GM23338 (cell line): Measurements from ENCODE around the gene PEPD. TPM values are rescaled to one million over a fixed set of nuclear protein-coding genes. Genes with fewer than 3 reads are reported as not detected.

Experiments
- ATAC-seq: fragments of 200-7000 bp; cut with Tn5 transposase; 3 replicates; pipeline ENCODE4 v1.9.1; 2020
- DNase-seq: peaks from one replicate; pipeline ENCODE4 v3.0.0-alpha.2; 2015; ENCODE audit warnings: low spot score
- H2AFZ ChIP-seq: fragments of 200-600 bp; sonication (generic); 2 replicates; pipeline ENCODE4 v1.8.0; 2016; ENCODE audit warnings: antibody characterized with exemption, mild to moderate bottlenecking, moderate library complexity
- H3F3A ChIP-seq: fragments of 200-600 bp; sonication (generic); replicated peaks from 2 replicates; pipeline ENCODE4 v1.8.0; 2017; ENCODE audit warnings: antibody characterized with exemption, mixed run types, low read depth
- H3K27ac ChIP-seq: fragments of 200-600 bp; sonication (generic); 2 replicates; pipeline ENCODE4 v1.6.1; 2016; ENCODE audit warnings: low read depth
- H3K27me3 ChIP-seq: fragments of 200-600 bp; sonication (generic); 2 replicates; pipeline ENCODE4 v1.8.0; 2016; ENCODE audit warnings: mild to moderate bottlenecking, mixed run types, moderate library complexity; ENCODE audit not compliant: insufficient read depth
- H3K36me3 ChIP-seq: fragments of 200-600 bp; sonication (generic); 2 replicates; pipeline ENCODE4 v1.8.0; 2016; ENCODE audit warnings: mild to moderate bottlenecking; ENCODE audit not compliant: insufficient read depth
- H3K4me1 ChIP-seq: fragments of 200-600 bp; sonication (generic); 2 replicates; pipeline ENCODE4 v1.8.0; 2016; ENCODE audit warnings: mild to moderate bottlenecking, moderate library complexity; ENCODE audit not compliant: insufficient read depth
- H3K4me2 ChIP-seq: fragments of 200-600 bp; sonication (generic); 2 replicates; pipeline ENCODE4 v1.7.1; 2017; ENCODE audit warnings: mixed run types
- H3K4me3 ChIP-seq: fragments of 200-600 bp; sonication (generic); 2 replicates; pipeline ENCODE4 v1.6.1; 2016; ENCODE audit warnings: mixed run types
- H3K79me2 ChIP-seq: fragments of 200-600 bp; sonication (generic); replicated peaks from 2 replicates; pipeline ENCODE4 v1.8.0; 2017; ENCODE audit warnings: mild to moderate bottlenecking; ENCODE audit not compliant: insufficient read depth
- H3K9me2 ChIP-seq: fragments of 200-600 bp; sonication (generic); 2 replicates; pipeline ENCODE4 v1.8.0; 2017; ENCODE audit not compliant: insufficient read depth
- H4K20me1 ChIP-seq: fragments of 200-600 bp; sonication (generic); replicated peaks from 2 replicates; pipeline ENCODE4 v1.8.0; 2017; ENCODE audit warnings: mild to moderate bottlenecking; ENCODE audit not compliant: insufficient read depth
- H3K27ac Mint-ChIP-seq: 2 replicates; pipeline ENCODE4 v1.8.0; 2020; ENCODE audit warnings: inconsistent platforms, mild to moderate bottlenecking, moderate library complexity, mixed read lengths
- H3K27me3 Mint-ChIP-seq: 3 replicates; pipeline ENCODE4 v1.8.0; 2022; ENCODE audit warnings: low read depth, mild to moderate bottlenecking, moderate library complexity, mixed read lengths, inconsistent platforms; ENCODE audit not compliant: insufficient read depth, poor library complexity
- H3K36me3 Mint-ChIP-seq: 3 replicates; pipeline ENCODE4 v1.8.0; 2021; ENCODE audit warnings: low read depth, mild to moderate bottlenecking, inconsistent platforms, moderate library complexity, mixed read lengths
- H3K4me1 Mint-ChIP-seq: 3 replicates; pipeline ENCODE4 v1.8.0; 2020; ENCODE audit warnings: mild to moderate bottlenecking, inconsistent platforms, mixed read lengths
- H3K4me3 Mint-ChIP-seq: 3 replicates; pipeline ENCODE4 v1.8.0; 2021; ENCODE audit warnings: moderate library complexity, mild to moderate bottlenecking, inconsistent platforms, mixed read lengths
- H3K9me3 Mint-ChIP-seq: 3 replicates; pipeline ENCODE4 v1.8.0; 2020; ENCODE audit warnings: moderate library complexity, mild to moderate bottlenecking, inconsistent platforms, mixed read lengths
- CREB1 ChIP-seq: fragments of 250-450 bp; sonication (Bioruptor Pico); IDR thresholded peaks from 2 replicates; pipeline ENCODE4 v1.5.0; 2020; ENCODE audit warnings: low read depth, mild to moderate bottlenecking, moderate library complexity
- CTCF ChIP-seq, 2 experiments: fragments of 200-600 bp in 1 of 2; sonication (generic) in 1 of 2; conservative IDR thresholded peaks; 2 replicates each; pipeline versions ENCODE4 v1.5.1 to v1.6.1; 2016 to 2017; ENCODE audit warnings: antibody characterized with exemption in 2 of 2, low read depth in 2 of 2, mild to moderate bottlenecking in 2 of 2, moderate library complexity in 1 of 2
- ETS1 ChIP-seq: IDR thresholded peaks from 2 replicates; pipeline ENCODE4 v1.6.1; 2016; ENCODE audit warnings: antibody characterized with exemption
- JUNB ChIP-seq: IDR thresholded peaks from one replicate; pipeline ENCODE4 v1.6.1; 2016; ENCODE audit warnings: antibody characterized with exemption; ENCODE audit not compliant: unreplicated experiment
- NANOG ChIP-seq: IDR thresholded peaks from 2 replicates; pipeline ENCODE4 v1.6.1; 2016; ENCODE audit warnings: antibody characterized with exemption, borderline replicate concordance
- POLR2AphosphoS5 ChIP-seq: IDR thresholded peaks from 2 replicates; pipeline ENCODE4 v1.6.1; 2016; ENCODE audit warnings: antibody characterized with exemption, low read depth
- ZNF114 ChIP-seq: fragments of 250-450 bp; sonication (Bioruptor Pico); IDR thresholded peaks from 2 replicates; pipeline ENCODE4 v1.5.0; 2020; ENCODE audit warnings: mild to moderate bottlenecking, moderate library complexity
- ZNF331 ChIP-seq: fragments of 250-450 bp; sonication (Bioruptor Pico); IDR thresholded peaks from 2 replicates; pipeline ENCODE4 v1.5.0; 2020; ENCODE audit warnings: low read depth, mild to moderate bottlenecking, moderate library complexity
- ZNF462 ChIP-seq: fragments of 250-450 bp; sonication (Bioruptor Pico); IDR thresholded peaks from 2 replicates; pipeline ENCODE4 v1.5.0; 2020; ENCODE audit warnings: mild to moderate bottlenecking, moderate library complexity
- polyA plus RNA-seq: library from polyadenylated mRNA; unstranded; fragments of >200 nt; fragmentation: Nextera tagmentation; extraction: Ambion mirVana; gene quantifications from 2 replicates; pipeline ENCODE4 v1.2.1, GENCODE V29; 2016
- total RNA-seq: library from RNA; depleted of rRNA; stranded (reverse); fragments of >200 nt; shearing (Covaris generic); gene quantifications from 2 replicates; pipeline ENCODE4 v1.2.3, GENCODE V29; 2014

Gene PEPD
- total and polyA plus RNA-seq, 2 experiments from 2014 or later = 81.7 to 89.2 TPM

- no peaks in the 10 kb centered on the region for H3K9me2 ChIP-seq
- no peak overlapping the region for H3K4me2 ChIP-seq
- no peaks in the 10 kb centered on the region for H3K36me3 Mint-ChIP-seq
- H3K27ac ChIP-seq = no peak overlapping the region
- H3K4me1 Mint-ChIP-seq = peaks cover 8% of the 10 kb centered on the region; the same call in 2 of the 3 replicates
- no peaks in the 10 kb centered on the region for H3K79me2 ChIP-seq
- H3K27me3 Mint-ChIP-seq = peaks cover under 1% of the 10 kb centered on the region
- no peak overlapping the region for H3K4me3 ChIP-seq
- H3K4me1 ChIP-seq = no peaks in the 10 kb centered on the region
- no peak for ATAC-seq
- no peaks in the 10 kb centered on the region for H4K20me1 ChIP-seq
- no peak overlapping the region for H3K27ac Mint-ChIP-seq
- H3K4me3 Mint-ChIP-seq = no peak overlapping the region
- no peaks in the 10 kb centered on the region; the same call in 2 of the 3 replicates for H3K9me3 Mint-ChIP-seq
- no peaks in the 10 kb centered on the region for H3F3A ChIP-seq
- H2AFZ ChIP-seq = no peak overlapping the region
- H3K36me3 ChIP-seq = no peaks in the 10 kb centered on the region
- TF ChIP-seq JUNB (no peak), CTCF (conservative IDR thresholded peaks at IDR 0.05; ENCODE audit: low read depth in 2 of 2) (peak; percentile 13 to 15; a peak in 1 of 4 replicates)
- no peaks in the 10 kb centered on the region for H3K27me3 ChIP-seq
- DNase-seq = no peak
These were observed 23.8 kb upstream of the PEPD start for GRCh38 chr19:33545217-33545981.

- H2AFZ ChIP-seq = 0 out of 2 replicates have a peak overlapping the region, but pooled peaks have one; percentile 52
- no peak overlapping the region for H3K4me2 ChIP-seq
- H3K4me3 Mint-ChIP-seq = no peak overlapping the region; the same call in 2 of the 3 replicates
- H3K4me1 Mint-ChIP-seq = peaks cover 20% of the 10 kb centered on the region
- H3K4me1 ChIP-seq = peaks cover 13% of the 10 kb centered on the region
- H4K20me1 ChIP-seq = no peaks in the 10 kb centered on the region
- H3K27ac Mint-ChIP-seq = peak overlapping the region; percentile 37; the same call in 1 of the 2 replicates
- no peaks in the 10 kb centered on the region for H3K9me2 ChIP-seq
- no peaks in the 10 kb centered on the region for H3K36me3 ChIP-seq
- no peaks in the 10 kb centered on the region for H3K79me2 ChIP-seq
- no peaks in the 10 kb centered on the region for H3K36me3 Mint-ChIP-seq
- H3K27me3 Mint-ChIP-seq = peaks cover 11% of the 10 kb centered on the region
- ATAC-seq (no peak), DNase-seq (no peak)
- H3F3A ChIP-seq = no peaks in the 10 kb centered on the region
- H3K4me3 ChIP-seq = no peak overlapping the region
- H3K27me3 ChIP-seq = no peaks in the 10 kb centered on the region
- H3K9me3 Mint-ChIP-seq = 0 out of 3 replicates have a peak, but pooled peaks cover 2% of the 10 kb centered on the region
- H3K27ac ChIP-seq = no peak overlapping the region
- TF ChIP-seq ZNF114 (CRISPR knock-in tag) = no peak
- TF ChIP-seq ETS1 = no peak
- no peak for TF ChIP-seq POLR2AphosphoS5
- TF ChIP-seq CTCF (conservative IDR thresholded peaks at IDR 0.05; ENCODE audit: low read depth in 2 of 2) = no peak
- no peak for TF ChIP-seq CREB1 (CRISPR knock-in tag)
- TF ChIP-seq ZNF331 (CRISPR knock-in tag) = no peak
- no peak for TF ChIP-seq NANOG
- TF ChIP-seq ZNF462 (CRISPR knock-in tag) = no peak
- TF ChIP-seq JUNB = no peak
These were observed 13.6 kb upstream of the PEPD start for GRCh38 chr19:33535226-33535625.
